A673 (cell line): Measurements from ENCODE around the gene PPP2R5E.
"Not testable (repeated sequence)": the region's sequence is repeated elsewhere in the genome, so short reads cannot be mapped to it uniquely, and the experiment has no call there.

Experiments
- EZH2 ChIP-seq: fragments of 200-600 bp; sonication (generic); IDR thresholded peaks from 2 replicates; pipeline ENCODE4 v1.6.1; 2017; ENCODE audit warnings: borderline replicate concordance, low read depth, mild to moderate bottlenecking, mixed read lengths, antibody characterized with exemption, low read length; ENCODE audit not compliant: poor library complexity, severe bottlenecking
- TF ChIP-seq, protein P1 (sequence below): fragments of 300-800, 200-600 bp; sonication (generic); conservative IDR thresholded peaks from 2 replicates; pipeline ENCODE4 v1.5.1; 2017; ENCODE audit warnings: low read depth, mild to moderate bottlenecking, antibody characterized with exemption, low read length, moderate library complexity, mixed read lengths

DNA sequence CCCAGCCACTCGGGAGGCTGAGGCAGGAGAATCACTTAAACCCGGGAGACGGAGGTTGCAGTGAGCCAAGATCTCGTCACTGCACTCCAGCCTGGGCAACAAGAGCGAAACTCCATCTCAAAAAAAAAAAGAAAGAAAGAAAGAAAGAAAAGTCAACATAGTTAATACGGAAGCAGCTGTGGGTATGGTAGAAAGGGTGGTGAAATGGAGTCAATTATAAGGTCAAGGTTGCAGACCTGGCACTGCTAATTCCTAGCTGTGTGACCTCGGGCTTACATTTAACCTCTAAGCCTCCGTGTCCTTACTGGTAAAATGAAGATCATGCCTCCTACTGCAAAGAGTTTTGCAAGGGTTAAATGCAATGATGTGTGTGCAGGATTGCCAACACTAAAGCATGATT is 39.9 kb upstream of the PPP2R5E start:
- TF ChIP-seq, protein P1, sequence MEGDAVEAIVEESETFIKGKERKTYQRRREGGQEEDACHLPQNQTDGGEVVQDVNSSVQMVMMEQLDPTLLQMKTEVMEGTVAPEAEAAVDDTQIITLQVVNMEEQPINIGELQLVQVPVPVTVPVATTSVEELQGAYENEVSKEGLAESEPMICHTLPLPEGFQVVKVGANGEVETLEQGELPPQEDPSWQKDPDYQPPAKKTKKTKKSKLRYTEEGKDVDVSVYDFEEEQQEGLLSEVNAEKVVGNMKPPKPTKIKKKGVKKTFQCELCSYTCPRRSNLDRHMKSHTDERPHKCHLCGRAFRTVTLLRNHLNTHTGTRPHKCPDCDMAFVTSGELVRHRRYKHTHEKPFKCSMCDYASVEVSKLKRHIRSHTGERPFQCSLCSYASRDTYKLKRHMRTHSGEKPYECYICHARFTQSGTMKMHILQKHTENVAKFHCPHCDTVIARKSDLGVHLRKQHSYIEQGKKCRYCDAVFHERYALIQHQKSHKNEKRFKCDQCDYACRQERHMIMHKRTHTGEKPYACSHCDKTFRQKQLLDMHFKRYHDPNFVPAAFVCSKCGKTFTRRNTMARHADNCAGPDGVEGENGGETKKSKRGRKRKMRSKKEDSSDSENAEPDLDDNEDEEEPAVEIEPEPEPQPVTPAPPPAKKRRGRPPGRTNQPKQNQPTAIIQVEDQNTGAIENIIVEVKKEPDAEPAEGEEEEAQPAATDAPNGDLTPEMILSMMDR = not testable (repeated sequence)
- not testable (repeated sequence) for TF ChIP-seq EZH2
